Endothelial cell of umbilical vein (primary cell): ENCODE results near the gene VIM. TPM values are rescaled to one million over a fixed set of nuclear protein-coding genes. Genes with fewer than 3 reads are reported as not detected.

Source experiments
- BruUV-seq: library from RNA; stranded (reverse); fragments of 400-500 nt; replicated peaks from 2 replicates; lab custom pipeline; 2021; lab: Mats Ljungman, UMichigan
- CTCF ChIA-PET: fragments of 300-600, 350-600 bp; sonication (Branson Sonifier 250); formaldehyde crosslinking; loops from one replicate; lab custom pipeline; 2021; ENCODE audit warnings: antibody characterized with exemption, inconsistent platforms; lab: Charles Lee
- POLR2A ChIA-PET: fragments of 300-600, 350-600 bp; sonication (Branson Sonifier 250); formaldehyde crosslinking; loops from one replicate; lab custom pipeline; 2021; ENCODE audit warnings: antibody characterized with exemption, inconsistent platforms; lab: Charles Lee
- DNase-seq: peaks from one replicate; pipeline ENCODE4 v3.0.0-alpha.2; 2011; ENCODE audit warnings: low read depth, low spot score
- FAIRE-seq: peaks from 2 replicates; lab custom pipeline; 2011; peaks lifted over from hg19 to GRCh38; lab: Jason Lieb, UNC
- H2AFZ ChIP-seq: 2 replicates; pipeline ENCODE4 v1.6.0; 2012; ENCODE audit warnings: low read depth, low read length, control low read depth, inconsistent platforms
- H3K27ac ChIP-seq: 2 replicates; pipeline ENCODE4 v1.5.1; 2011; ENCODE audit warnings: low read depth, mild to moderate bottlenecking, control low read depth, low read length, moderate library complexity; ENCODE audit not compliant: insufficient read depth
- H3K27me3 ChIP-seq, 2 experiments: 2 replicates each; pipeline versions ENCODE4 v1.6.0 to v1.6.1; 2011; ENCODE audit warnings: low read length in 2 of 2, mixed read lengths in 1 of 2; ENCODE audit not compliant: control insufficient read depth in 2 of 2, insufficient read depth in 2 of 2
- H3K36me3 ChIP-seq, 2 experiments: 2 replicates in 1 of 2; 3 replicates in 1 of 2; pipeline ENCODE4 v1.5.1; 2011; ENCODE audit warnings: low read length in 2 of 2, mild to moderate bottlenecking in 1 of 2, moderate library complexity in 1 of 2; ENCODE audit not compliant: control insufficient read depth in 2 of 2, insufficient read depth in 2 of 2; ENCODE audit errors: extremely low read depth in 1 of 2
- H3K4me1 ChIP-seq: 3 replicates; pipeline ENCODE4 v1.5.1; 2011; ENCODE audit warnings: mild to moderate bottlenecking, low read length; ENCODE audit not compliant: control insufficient read depth, insufficient read depth; ENCODE audit errors: extremely low read depth
- H3K4me2 ChIP-seq: 2 replicates; pipeline ENCODE4 v1.6.1; 2011; ENCODE audit warnings: low read length, control low read depth, mixed read lengths; ENCODE audit not compliant: insufficient read depth
- H3K4me3 ChIP-seq, 3 experiments: fragments of 200-600 bp in 1 of 3; sonication (generic), shearing (Covaris generic) in 1 of 3; replicated peaks in 1 of 3; 2 replicates each; pipeline ENCODE4 v1.5.1; 2011 to 2016; ENCODE audit warnings: control low read depth in 3 of 3, low read length in 3 of 3, mild to moderate bottlenecking in 2 of 3, inconsistent platforms in 1 of 3, low read depth in 1 of 3, moderate library complexity in 1 of 3; ENCODE audit not compliant: insufficient read depth in 1 of 3
- H3K79me2 ChIP-seq: 2 replicates; pipeline ENCODE4 v1.6.0; 2012; ENCODE audit warnings: low read length, inconsistent platforms; ENCODE audit not compliant: control insufficient read depth, insufficient read depth
- H3K9ac ChIP-seq: replicated peaks from 2 replicates; pipeline ENCODE3; 2011; ENCODE audit warnings: low read length, control low read depth; ENCODE audit not compliant: insufficient read depth; ENCODE audit errors: extremely low read depth
- H3K9me1 ChIP-seq: replicated peaks from 3 replicates; pipeline ENCODE4 v1.6.0; 2011; ENCODE audit warnings: mild to moderate bottlenecking, low read length; ENCODE audit not compliant: control insufficient read depth, insufficient read depth; ENCODE audit errors: extremely low read depth
- H3K9me3 ChIP-seq: replicated peaks from 2 replicates; pipeline ENCODE4 v1.5.1; 2012; ENCODE audit warnings: low read length, inconsistent platforms; ENCODE audit not compliant: control insufficient read depth, insufficient read depth
- H4K20me1 ChIP-seq: replicated peaks from 2 replicates; pipeline ENCODE3; 2011; ENCODE audit warnings: mild to moderate bottlenecking, low read length; ENCODE audit not compliant: control insufficient read depth, insufficient read depth; ENCODE audit errors: extremely low read depth
- CTCF ChIP-seq, 2 donors: IDR thresholded peaks; 1 replicate in 1 of 2; 2 replicates in 1 of 2; pipeline ENCODE4 v1.5.1; 2011; ENCODE audit warnings: low read length in 2 of 2, mild to moderate bottlenecking in 2 of 2, moderate library complexity in 2 of 2, control low read depth in 1 of 2, inconsistent platforms in 1 of 2, low read depth in 1 of 2; ENCODE audit not compliant: insufficient read depth in 1 of 2; ENCODE audit errors: extremely low read depth in 1 of 2
- EZH2 ChIP-seq: IDR thresholded peaks from 2 replicates; pipeline ENCODE4 v1.6.1; 2012; ENCODE audit warnings: borderline replicate concordance, low read depth, mild to moderate bottlenecking, moderate library complexity, low read length, inconsistent platforms; ENCODE audit not compliant: severe bottlenecking
- FOS ChIP-seq: IDR thresholded peaks from 2 replicates; pipeline ENCODE4 v1.6.1; 2011; ENCODE audit warnings: mild to moderate bottlenecking, low read length, moderate library complexity, borderline replicate concordance; ENCODE audit not compliant: insufficient read depth
- GATA2 ChIP-seq: IDR thresholded peaks from 2 replicates; pipeline ENCODE4 v1.7.0; 2011; ENCODE audit warnings: low read depth, mild to moderate bottlenecking, moderate library complexity, mixed read lengths, low read length; ENCODE audit not compliant: insufficient read length, insufficient read depth
- JUN ChIP-seq: IDR thresholded peaks from 2 replicates; pipeline ENCODE4 v1.6.1; 2011; ENCODE audit warnings: borderline replicate concordance, low read depth; ENCODE audit not compliant: insufficient read length, insufficient read depth
- MAX ChIP-seq: IDR thresholded peaks from 2 replicates; pipeline ENCODE4 v1.6.1; 2011; ENCODE audit not compliant: insufficient read depth, insufficient read length
- MYC ChIP-seq: IDR thresholded peaks from one replicate; pipeline ENCODE4 v1.6.1; 2011; ENCODE audit warnings: mild to moderate bottlenecking, low read depth, low read length
- POLR2A ChIP-seq: IDR thresholded peaks from 2 replicates; pipeline ENCODE4 v1.6.1; 2012; ENCODE audit warnings: low read depth, mild to moderate bottlenecking, control low read depth, low read length
- POLR2AphosphoS5 ChIP-seq: IDR thresholded peaks from 2 replicates; pipeline ENCODE4 v1.6.1; 2012; ENCODE audit warnings: low read depth, mild to moderate bottlenecking, control low read depth, low read length, moderate library complexity; ENCODE audit not compliant: insufficient read depth
- dilution Hi-C: fragments of 300-500 bp; cut with MboI; formaldehyde crosslinking; loops from one replicate; pipeline ENCODE4 v1.15.0; 2019; ENCODE audit warnings: low sequenced_read_pairs; ENCODE audit not compliant: extremely low pct_ligation_motif_present
- intact Hi-C: fragments of 100-400 bp; cut with micrococcal nuclease; formaldehyde crosslinking; loops from one replicate; pipeline ENCODE4 v1.10.0; 2022
- polyA plus RNA-seq, 4 experiments: library from polyadenylated mRNA; depleted of rRNA in 3 of 4; stranded (reverse) in 3 of 4; unstranded in 1 of 4; fragments of >200 nt; gene quantifications; 2 replicates each; pipeline versions ENCODE4 v1.2.1 to v1.2.3, GENCODE V29; 2011 to 2012; ENCODE audit warnings: missing spikeins in 1 of 4
- total RNA-seq: library from RNA; stranded (reverse); gene quantifications from 2 replicates; pipeline ENCODE4 v1.2.3, GENCODE V29; 2021

Gene VIM
- total and polyA plus RNA-seq, 2 donors (not counting 3 experiments of a cell fraction or from before 2014, with no cell fraction given): 5,699 to 5,781 TPM

DNA sequence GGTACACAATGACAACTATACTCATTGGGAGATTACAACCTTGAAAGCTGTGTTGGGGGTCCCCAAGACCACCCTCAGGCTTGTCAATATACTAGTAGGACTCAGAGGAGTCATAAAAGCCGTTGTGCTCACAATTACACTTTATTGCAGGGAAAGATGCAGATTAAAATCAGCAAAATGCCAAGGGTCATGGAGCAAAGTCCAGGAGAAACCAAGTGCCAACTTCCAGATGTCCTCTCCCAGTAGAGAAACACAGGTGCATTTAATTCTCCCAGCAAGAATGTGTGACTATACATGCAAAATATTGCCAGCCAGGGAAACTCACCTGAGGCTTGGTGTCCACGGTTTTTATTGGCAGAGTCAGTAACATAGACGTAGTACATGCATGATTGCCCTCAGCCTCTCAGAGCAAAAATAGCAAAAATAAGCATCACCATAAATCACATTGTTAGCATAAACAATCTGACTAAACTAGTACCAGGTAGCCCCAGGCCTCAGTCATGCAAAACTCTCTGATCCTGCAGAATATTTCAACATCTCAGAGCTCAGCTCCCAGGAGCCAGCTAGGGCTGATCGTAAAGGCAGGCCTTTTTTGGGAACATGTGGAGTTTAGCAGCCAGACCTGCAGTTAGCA, 50.7 kb downstream of the VIM start:
- Histone ChIP-seq H3K27ac (no peak overlapping the region), H3K4me1 (no peaks in the 10 kb centered on the region), H3K27me3 (peaks cover 1 to 5% of the 10 kb centered on the region in 2 experiments), H3K9ac (no peak overlapping the region), H3K79me2 (no peaks in the 10 kb centered on the region), H3K9me3 (no peaks in the 10 kb centered on the region), H3K4me3 (no peak overlapping the region), H3K4me2 (no peak overlapping the region), H3K36me3 (no peaks in the 10 kb centered on the region), H3K9me1 (no peaks in the 10 kb centered on the region), H2AFZ (no peak overlapping the region), H4K20me1 (no peaks in the 10 kb centered on the region)
- dilution Hi-C loops: no loop called here
- DNase-seq: no peak
- BruUV-seq: no TSS peak
- FAIRE-seq: no peak
- intact Hi-C loops: no loop called here
- CTCF ChIA-PET: no interaction called here
- POLR2A ChIA-PET: no interaction called here
- TF ChIP-seq MYC: no peak
- no peak for TF ChIP-seq EZH2
- no peak for TF ChIP-seq FOS
- TF ChIP-seq POLR2AphosphoS5: no peak
- no peak for TF ChIP-seq POLR2A
- TF ChIP-seq CTCF (IDR thresholded peaks at IDR 0.05; ENCODE audit: extremely low read depth in 1 of 2, insufficient read depth in 1 of 2, low read depth in 1 of 2, low read length in 2 of 2): no peak

DNA sequence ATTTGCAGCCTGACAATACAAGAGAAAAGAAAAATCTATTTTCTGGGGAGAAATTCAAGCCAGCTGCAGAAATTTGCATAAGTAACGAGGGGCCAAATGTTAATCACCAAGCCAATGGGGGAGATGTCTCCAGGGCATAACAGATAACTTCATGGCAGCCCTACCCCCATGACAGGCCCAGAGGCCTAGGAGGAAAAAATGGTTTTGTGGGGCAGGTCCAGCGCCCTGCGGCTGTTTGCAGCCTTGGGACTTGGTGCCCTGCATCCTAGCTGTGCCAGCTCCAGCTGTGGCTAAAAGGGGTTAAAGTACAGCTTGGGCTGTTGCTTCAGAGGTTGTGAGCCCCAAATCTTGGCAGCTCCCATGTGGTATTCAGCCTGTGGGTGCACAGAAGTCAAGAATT, 54.3 kb downstream of the VIM start:
- Histone ChIP-seq H4K20me1 (no peaks in the 10 kb centered on the region), H3K4me1 (no peaks in the 10 kb centered on the region), H3K9me3 (no peaks in the 10 kb centered on the region), H3K9ac (no peak overlapping the region), H3K79me2 (no peaks in the 10 kb centered on the region), H3K9me1 (no peaks in the 10 kb centered on the region), H3K36me3 (no peaks in the 10 kb centered on the region), H3K27ac (no peak overlapping the region), H3K27me3 (peaks cover 10 to 12% of the 10 kb centered on the region in 2 experiments), H3K4me2 (no peak overlapping the region), H3K4me3 (no peak overlapping the region), H2AFZ (no peak overlapping the region)
- BruUV-seq: no TSS peak
- FAIRE-seq (no peak), DNase-seq (no peak)
- intact Hi-C loops: no loop called here
- ChIA-PET CTCF (no interaction called here), POLR2A (no interaction called here)
- dilution Hi-C loops: no loop called here
- TF ChIP-seq JUN (no peak), POLR2A (no peak), POLR2AphosphoS5 (no peak), CTCF (IDR thresholded peaks at IDR 0.05; ENCODE audit: extremely low read depth in 1 of 2, insufficient read depth in 1 of 2, low read depth in 1 of 2, low read length in 2 of 2) (no peak), FOS (no peak), EZH2 (no peak), MYC (no peak), GATA2 (no peak), MAX (no peak)
